Suprapubic skin (tissue), 4 donors: Measurements from ENCODE around the gene AMACR. TPM values are rescaled to one million over a fixed set of nuclear protein-coding genes. Genes with fewer than 3 reads are reported as not detected.

Source experiments
- DNase-seq, 2 donors: peaks; one replicate each; pipeline ENCODE4 v3.0.0-alpha.2; 2019; ENCODE audit warnings: low spot score in 2 of 2
- H3K27ac ChIP-seq: fragments of 200-600 bp; sonication (generic); one replicate; pipeline ENCODE4 v1.5.1; 2019
- H3K27me3 ChIP-seq: fragments of 200-600 bp; sonication (generic); one replicate; pipeline ENCODE4 v1.5.1; 2019
- H3K36me3 ChIP-seq: fragments of 200-600 bp; sonication (generic); one replicate; pipeline ENCODE4 v1.5.1; 2019
- H3K4me1 ChIP-seq: fragments of 200-600 bp; sonication (generic); one replicate; pipeline ENCODE4 v1.5.1; 2019
- H3K4me3 ChIP-seq: fragments of 200-600 bp; sonication (generic); one replicate; pipeline ENCODE4 v1.5.1; 2019; ENCODE audit warnings: mild to moderate bottlenecking
- H3K9me3 ChIP-seq: fragments of 200-600 bp; sonication (generic); one replicate; pipeline ENCODE4 v1.5.1; 2019
- CTCF ChIP-seq, 2 donors: fragments of 200-600 bp in 1 of 2; fragments of 450-650 bp in 1 of 2; sonication (generic) in 1 of 2; IDR thresholded peaks; one replicate each; pipeline ENCODE4 v1.5.1; 2016 to 2019; ENCODE audit warnings: antibody characterized with exemption in 2 of 2, mild to moderate bottlenecking in 1 of 2, moderate library complexity in 1 of 2
- EP300 ChIP-seq: sonication (generic); formaldehyde crosslinking; IDR thresholded peaks from one replicate; pipeline ENCODE4 v1.6.1; 2017; ENCODE audit warnings: antibody characterized with exemption
- POLR2A ChIP-seq, 2 donors: fragments of 450-650 bp; IDR thresholded peaks; one replicate each; pipeline ENCODE4 v1.6.1; 2017; ENCODE audit warnings: antibody characterized with exemption in 2 of 2, mild to moderate bottlenecking in 2 of 2, moderate library complexity in 2 of 2
- POLR2AphosphoS5 ChIP-seq, 3 donors: sonication (generic); formaldehyde crosslinking; IDR thresholded peaks; one replicate each; pipeline ENCODE4 v1.6.1; 2017; ENCODE audit warnings: antibody characterized with exemption in 3 of 3
- WGBS: methylation state at CpG from one replicate; pipeline ENCODE4 v1.1.5; 2018; 5-methylcytosine and 5-hydroxymethylcytosine counted together
- total RNA-seq, 4 donors: library from RNA; depleted of rRNA; stranded (reverse); fragments of >200 nt; gene quantifications; one replicate each; pipeline ENCODE4 v1.1.0, GENCODE V29; 2016

Gene AMACR
- total RNA-seq, 4 donors from 2014 or later, result 9.1 to 14.3 (median 11.5) TPM

GRCh38 chr5:33944543-33945132 is 63.2 kb downstream of the AMACR start:
- no peaks in the 10 kb centered on the region for H3K36me3 ChIP-seq
- peaks cover 17% of the 10 kb centered on the region for H3K27me3 ChIP-seq
- no peak for DNase-seq
- no peak overlapping the region for H3K27ac ChIP-seq
- no peaks in the 10 kb centered on the region for H3K9me3 ChIP-seq
- no peak overlapping the region for H3K4me3 ChIP-seq
- 92% methylated on average over 12 of the region's 12 CpGs for WGBS
- no peaks in the 10 kb centered on the region for H3K4me1 ChIP-seq
- TF ChIP-seq CTCF (IDR thresholded peaks at IDR 0.05), result no peak
- TF ChIP-seq EP300, result no peak
- TF ChIP-seq POLR2A (IDR thresholded peaks at IDR 0.05), result no peak
- TF ChIP-seq POLR2AphosphoS5 (IDR thresholded peaks at IDR 0.05), result no peak

- 91% methylated on average over 5 of the region's 5 CpGs for WGBS
- peaks cover 53% of the 10 kb centered on the region for H3K27me3 ChIP-seq
These were observed 66.8 kb downstream of the AMACR start for GRCh38 chr5:33941090-33941489.

GRCh38 chr5:33939556-33940262 is 68.1 kb downstream of the AMACR start:
- Histone ChIP-seq H3K4me1 (peaks cover 16% of the 10 kb centered on the region), H3K27ac (no peak overlapping the region), H3K4me3 (no peak overlapping the region), H3K36me3 (no peaks in the 10 kb centered on the region), H3K9me3 (no peaks in the 10 kb centered on the region), H3K27me3 (peaks cover 57% of the 10 kb centered on the region)
- DNase-seq, result no peak
- TF ChIP-seq CTCF (IDR thresholded peaks at IDR 0.05), result no peak
- TF ChIP-seq POLR2AphosphoS5 (IDR thresholded peaks at IDR 0.05), result no peak
- TF ChIP-seq EP300, result no peak
- TF ChIP-seq POLR2A (IDR thresholded peaks at IDR 0.05), result no peak
- 81% methylated on average over 8 of the region's 8 CpGs for WGBS

More at GRCh38 chr5:33941090-33941489, 66.8 kb downstream of the AMACR start:
- Histone ChIP-seq H3K4me1 (peaks cover 12% of the 10 kb centered on the region), H3K9me3 (no peaks in the 10 kb centered on the region), H3K36me3 (no peaks in the 10 kb centered on the region), H3K27ac (no peak overlapping the region), H3K4me3 (no peak overlapping the region)
- DNase-seq, result no peak
- TF ChIP-seq EP300 (no peak), CTCF (IDR thresholded peaks at IDR 0.05) (no peak), POLR2AphosphoS5 (IDR thresholded peaks at IDR 0.05) (no peak), POLR2A (IDR thresholded peaks at IDR 0.05) (no peak)

GRCh38 chr5:33938881-33939280 is 69.0 kb downstream of the AMACR start:
- Histone ChIP-seq H3K27me3 (peaks cover 55% of the 10 kb centered on the region), H3K4me3 (no peak overlapping the region), H3K27ac (no peak overlapping the region), H3K4me1 (peaks cover 16% of the 10 kb centered on the region), H3K36me3 (no peaks in the 10 kb centered on the region), H3K9me3 (no peaks in the 10 kb centered on the region)
- no peak for TF ChIP-seq EP300
- TF ChIP-seq CTCF (IDR thresholded peaks at IDR 0.05), result no peak
- no peak for TF ChIP-seq POLR2A (IDR thresholded peaks at IDR 0.05)
- no peak for TF ChIP-seq POLR2AphosphoS5 (IDR thresholded peaks at IDR 0.05)
- no peak for DNase-seq
- 41% methylated on average over 15 of the region's 15 CpGs for WGBS

- H3K4me1 ChIP-seq, result peaks cover 16% of the 10 kb centered on the region
- no peaks in the 10 kb centered on the region for H3K9me3 ChIP-seq
- no peak overlapping the region for H3K27ac ChIP-seq
- H3K27me3 ChIP-seq, result peaks cover 55% of the 10 kb centered on the region
- H3K4me3 ChIP-seq, result no peak overlapping the region
- no peaks in the 10 kb centered on the region for H3K36me3 ChIP-seq
- no peak for DNase-seq
- WGBS, result 38% methylated on average over 13 of the region's 14 CpGs
- no peak for TF ChIP-seq POLR2AphosphoS5 (IDR thresholded peaks at IDR 0.05)
- no peak for TF ChIP-seq EP300
- TF ChIP-seq POLR2A (IDR thresholded peaks at IDR 0.05), result no peak
- TF ChIP-seq CTCF (IDR thresholded peaks at IDR 0.05), result no peak
These were observed 69.4 kb downstream of the AMACR start for GRCh38 chr5:33938507-33938796.
